ENCODE data around the gene ATP2C2. TPM values are rescaled to one million over a fixed set of nuclear protein-coding genes. Genes with fewer than 3 reads are reported as not detected.

The ATP2C2 gene
- total and polyA plus RNA-seq, 4 donors = 0.49 to 4.3 TPM; not detected in 2

GRCh38 chr16:84460406-84461028 is 92.2 kb downstream of the ATP2C2 start:
- peak in 1 of 2 donors; percentile 64 for DNase-seq
- H3K36me3 ChIP-seq (ENCODE audit: control insufficient read depth in 1 of 2, insufficient read depth in 2 of 2, low read length in 1 of 2) = no peaks in the 10 kb centered on the region
- no peak for ATAC-seq (ENCODE audit: low FRiP score)
- 78 to 82% methylated on average over 20 of the region's 20 CpGs for WGBS, 2 donors
- H3K27ac ChIP-seq (ENCODE audit: low read depth in 1 of 2, low read length in 2 of 2) = no peak overlapping the region
- H3K4me1 ChIP-seq (ENCODE audit: control insufficient read depth in 1 of 2, insufficient read depth in 2 of 2, low read length in 2 of 2) = no peaks in the 10 kb centered on the region
- no peaks in the 10 kb centered on the region for H3K27me3 ChIP-seq (ENCODE audit: control insufficient read depth in 1 of 2, insufficient read depth in 2 of 2, low read length in 1 of 2)
- no peaks in the 10 kb centered on the region for H3K9me3 ChIP-seq (ENCODE audit: control insufficient read depth, low read length)
- H3K4me3 ChIP-seq (ENCODE audit: low read length in 2 of 2) = no peak overlapping the region
- intact Hi-C loops (cut with DNase I) = no loop called here

- intact Hi-C loops (cut with DNase I) = no loop called here
- DNase-seq (no peak), ATAC-seq (ENCODE audit: low FRiP score) (no peak)
- WGBS, 2 donors = 82 to 85% methylated on average over 8 of the region's 8 CpGs
- no peaks in the 10 kb centered on the region for H3K36me3 ChIP-seq (ENCODE audit: control insufficient read depth in 1 of 2, insufficient read depth in 2 of 2, low read length in 1 of 2)
- no peaks in the 10 kb centered on the region for H3K4me1 ChIP-seq (ENCODE audit: control insufficient read depth in 1 of 2, insufficient read depth in 2 of 2, low read length in 2 of 2)
- no peak overlapping the region for H3K4me3 ChIP-seq (ENCODE audit: low read length in 2 of 2)
- no peaks in the 10 kb centered on the region for H3K27me3 ChIP-seq (ENCODE audit: control insufficient read depth in 1 of 2, insufficient read depth in 2 of 2, low read length in 1 of 2)
- H3K9me3 ChIP-seq (ENCODE audit: control insufficient read depth, low read length) = no peaks in the 10 kb centered on the region
- no peak overlapping the region for H3K27ac ChIP-seq (ENCODE audit: low read depth in 1 of 2, low read length in 2 of 2)
Measured at GRCh38 chr16:84461029-84461412, 92.7 kb downstream of the ATP2C2 start.

GRCh38 chr16:84461413-84462295 is 93.3 kb downstream of the ATP2C2 start:
- H3K36me3 ChIP-seq (ENCODE audit: control insufficient read depth in 1 of 2, insufficient read depth in 2 of 2, low read length in 1 of 2) = no peaks in the 10 kb centered on the region
- peak in 1 of 2 donors; percentile 49 for DNase-seq
- no peaks in the 10 kb centered on the region for H3K9me3 ChIP-seq (ENCODE audit: control insufficient read depth, low read length)
- no peak overlapping the region for H3K4me3 ChIP-seq (ENCODE audit: low read length in 2 of 2)
- H3K27ac ChIP-seq (ENCODE audit: low read depth in 1 of 2, low read length in 2 of 2) = no peak overlapping the region
- WGBS, 2 donors = 88 to 89% methylated on average over 30 of the region's 30 CpGs
- no peaks in the 10 kb centered on the region for H3K4me1 ChIP-seq (ENCODE audit: control insufficient read depth in 1 of 2, insufficient read depth in 2 of 2, low read length in 2 of 2)
- intact Hi-C loops (cut with DNase I) = no loop called here
- no peaks in the 10 kb centered on the region for H3K27me3 ChIP-seq (ENCODE audit: control insufficient read depth in 1 of 2, insufficient read depth in 2 of 2, low read length in 1 of 2)
- ATAC-seq (ENCODE audit: low FRiP score) = no peak

- DNase-seq = peak in 1 of 2 donors; percentile 52
- peaks cover under 1 to 2% of the 10 kb centered on the region in 2 donors for H3K36me3 ChIP-seq (ENCODE audit: control insufficient read depth in 1 of 2, insufficient read depth in 2 of 2, low read length in 1 of 2)
Measured at GRCh38 chr16:84462296-84463210, 94.2 kb downstream of the ATP2C2 start.

GRCh38 chr16:84463221-84463620 is 94.9 kb downstream of the ATP2C2 start:
- no peak for ATAC-seq (ENCODE audit: low FRiP score)

More at GRCh38 chr16:84462296-84463210, 94.2 kb downstream of the ATP2C2 start:
- Histone ChIP-seq H3K27ac (ENCODE audit: low read depth in 1 of 2, low read length in 2 of 2) (no peak overlapping the region), H3K4me1 (ENCODE audit: control insufficient read depth in 1 of 2, insufficient read depth in 2 of 2, low read length in 2 of 2) (no peaks in the 10 kb centered on the region), H3K9me3 (ENCODE audit: control insufficient read depth, low read length) (peaks cover 2% of the 10 kb centered on the region), H3K27me3 (ENCODE audit: control insufficient read depth in 1 of 2, insufficient read depth in 2 of 2, low read length in 1 of 2) (no peaks in the 10 kb centered on the region), H3K4me3 (ENCODE audit: low read length in 2 of 2) (no peak overlapping the region)
- 82 to 86% methylated on average over 24 of the region's 24 CpGs for WGBS, 2 donors
- peak; percentile 17 for ATAC-seq (ENCODE audit: low FRiP score)
- intact Hi-C loops (cut with DNase I) = no loop called here

GRCh38 chr16:84464116-84464515 is 95.8 kb downstream of the ATP2C2 start:
- intact Hi-C loops (cut with DNase I) = no loop called here
- Histone ChIP-seq H3K27ac (ENCODE audit: low read depth in 1 of 2, low read length in 2 of 2) (no peak overlapping the region), H3K27me3 (ENCODE audit: control insufficient read depth in 1 of 2, insufficient read depth in 2 of 2, low read length in 1 of 2) (no peaks in the 10 kb centered on the region), H3K4me3 (ENCODE audit: low read length in 2 of 2) (no peak overlapping the region), H3K9me3 (ENCODE audit: control insufficient read depth, low read length) (peaks cover 2% of the 10 kb centered on the region), H3K4me1 (ENCODE audit: control insufficient read depth in 1 of 2, insufficient read depth in 2 of 2, low read length in 2 of 2) (no peaks in the 10 kb centered on the region), H3K36me3 (ENCODE audit: control insufficient read depth in 1 of 2, insufficient read depth in 2 of 2, low read length in 1 of 2) (peaks cover 2% of the 10 kb centered on the region in 2 donors)
- WGBS, 2 donors = 69% methylated on average over 6 of the region's 6 CpGs
- ATAC-seq (ENCODE audit: low FRiP score) = no peak
- DNase-seq = peak in 1 of 2 donors; percentile 19

More at GRCh38 chr16:84463221-84463620, 94.9 kb downstream of the ATP2C2 start:
- Histone ChIP-seq H3K27ac (ENCODE audit: low read depth in 1 of 2, low read length in 2 of 2) (no peak overlapping the region), H3K36me3 (ENCODE audit: control insufficient read depth in 1 of 2, insufficient read depth in 2 of 2, low read length in 1 of 2) (peaks cover 2% of the 10 kb centered on the region in 2 donors), H3K27me3 (ENCODE audit: control insufficient read depth in 1 of 2, insufficient read depth in 2 of 2, low read length in 1 of 2) (no peaks in the 10 kb centered on the region), H3K9me3 (ENCODE audit: control insufficient read depth, low read length) (peaks cover 2% of the 10 kb centered on the region), H3K4me1 (ENCODE audit: control insufficient read depth in 1 of 2, insufficient read depth in 2 of 2, low read length in 2 of 2) (no peaks in the 10 kb centered on the region), H3K4me3 (ENCODE audit: low read length in 2 of 2) (no peak overlapping the region)
- intact Hi-C loops (cut with DNase I) = no loop called here
- 89 to 92% methylated on average over 7 of the region's 7 CpGs for WGBS, 2 donors
- DNase-seq = peak in 1 of 2 donors; percentile 35

- H3K4me1 ChIP-seq (ENCODE audit: control insufficient read depth in 1 of 2, insufficient read depth in 2 of 2, low read length in 2 of 2) = no peaks in the 10 kb centered on the region
- no peak for ATAC-seq (ENCODE audit: low FRiP score)
- peak in 1 of 2 donors; percentile 48 for DNase-seq
- H3K27ac ChIP-seq (ENCODE audit: low read depth in 1 of 2, low read length in 2 of 2) = no peak overlapping the region
- 81 to 88% methylated on average over 6 of the region's 6 CpGs for WGBS, 2 donors
- H3K27me3 ChIP-seq (ENCODE audit: control insufficient read depth in 1 of 2, insufficient read depth in 2 of 2, low read length in 1 of 2) = no peaks in the 10 kb centered on the region
- H3K9me3 ChIP-seq (ENCODE audit: control insufficient read depth, low read length) = peaks cover 2% of the 10 kb centered on the region
- peaks cover 2% of the 10 kb centered on the region in 2 donors for H3K36me3 ChIP-seq (ENCODE audit: control insufficient read depth in 1 of 2, insufficient read depth in 2 of 2, low read length in 1 of 2)
- no peak overlapping the region for H3K4me3 ChIP-seq (ENCODE audit: low read length in 2 of 2)
- intact Hi-C loops (cut with DNase I) = no loop called here
Measured at GRCh38 chr16:84465154-84465553, 96.8 kb downstream of the ATP2C2 start.

- Histone ChIP-seq H3K27me3 (ENCODE audit: control insufficient read depth in 1 of 2, insufficient read depth in 2 of 2, low read length in 1 of 2) (no peaks in the 10 kb centered on the region), H3K4me1 (ENCODE audit: control insufficient read depth in 1 of 2, insufficient read depth in 2 of 2, low read length in 2 of 2) (no peaks in the 10 kb centered on the region), H3K27ac (ENCODE audit: low read depth in 1 of 2, low read length in 2 of 2) (no peak overlapping the region), H3K9me3 (ENCODE audit: control insufficient read depth, low read length) (peaks cover 2% of the 10 kb centered on the region), H3K4me3 (ENCODE audit: low read length in 2 of 2) (no peak overlapping the region), H3K36me3 (ENCODE audit: control insufficient read depth in 1 of 2, insufficient read depth in 2 of 2, low read length in 1 of 2) (peaks cover 2% of the 10 kb centered on the region in 2 donors)
- WGBS, 2 donors = 48 to 99% methylated on average over 4 of the region's 4 CpGs
- ATAC-seq (ENCODE audit: low FRiP score) (no peak), DNase-seq (no peak)
- intact Hi-C loops (cut with DNase I) = no loop called here
Measured at GRCh38 chr16:84466692-84467091, 98.4 kb downstream of the ATP2C2 start.

Measured in aorta (tissue), 5 donors.